Activated CD8-positive, alpha-beta memory T cell treated with anti-CD3 and anti-CD28 coated beads for 36 hours (primary cell): Measurements from ENCODE around the gene KCNG4. TPM values are rescaled to one million over a fixed set of nuclear protein-coding genes. Genes with fewer than 3 reads are reported as not detected.

ENCODE experiments used
- CTCF ChIA-PET: fragments of 350-600 bp; sonication (Branson Sonifier 250); formaldehyde crosslinking; loops from one replicate; lab custom pipeline; 2021; ENCODE audit warnings: antibody characterized with exemption; lab: Charles Lee
- POLR2A ChIA-PET: fragments of 350-600 bp; sonication (Branson Sonifier 250); formaldehyde crosslinking; loops from one replicate; lab custom pipeline; 2021; ENCODE audit warnings: antibody characterized with exemption; lab: Charles Lee
- total RNA-seq, 2 experiments: library from RNA; stranded (reverse); gene quantifications; one replicate each; pipeline ENCODE4 v1.2.3, GENCODE V29; 2021

The KCNG4 gene
- not detected for total RNA-seq

DNA sequence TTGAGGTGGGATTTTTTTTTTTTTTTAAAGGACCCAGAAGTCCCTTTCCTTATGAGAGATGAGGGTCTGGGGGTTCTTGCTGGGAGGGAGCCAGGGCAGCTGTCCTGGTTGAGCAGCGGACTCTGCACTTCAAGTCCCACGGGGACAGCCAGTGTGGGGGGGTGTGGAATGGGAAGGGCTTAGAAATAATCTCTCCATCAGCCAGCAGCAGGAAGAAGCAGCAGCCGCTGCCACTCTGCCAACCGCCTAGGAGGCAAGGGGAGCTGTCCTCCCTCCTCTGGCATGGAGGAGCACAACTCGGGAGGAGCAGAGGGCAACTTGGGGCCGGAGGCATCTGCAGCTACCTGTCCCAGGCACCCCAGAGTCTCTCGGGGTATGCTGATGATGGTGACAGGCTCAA is at the start of gene KCNG4:
Gene KCNG4, minus strand, starts transcription at position 104 of the 400 bp plus-strand sequence. CDS start 2,527 bp downstream, outside the sequence.
- CTCF ChIA-PET = no interaction called here
- POLR2A ChIA-PET = no interaction called here

DNA sequence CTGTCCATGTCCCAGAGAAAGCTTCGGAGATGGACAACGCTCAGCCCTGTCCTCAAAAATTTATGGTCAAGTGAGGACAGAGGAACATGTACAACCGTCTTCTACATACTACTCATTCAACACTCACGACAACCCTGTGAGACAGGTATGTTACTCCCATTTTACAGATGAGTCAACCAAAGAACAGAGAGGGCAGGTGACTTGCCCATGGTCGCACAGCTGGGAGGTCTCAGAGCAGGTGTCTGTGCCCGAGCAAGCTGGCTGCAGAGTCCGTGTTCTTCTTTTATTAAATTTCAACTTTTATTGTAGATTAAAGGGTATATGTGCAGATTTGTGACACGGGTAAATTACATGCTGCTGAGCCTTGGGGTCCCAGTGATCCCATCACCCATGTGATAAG is 49.1 kb upstream of the KCNG4 start:
- CTCF ChIA-PET = no interaction called here
- POLR2A ChIA-PET = no interaction called here

DNA sequence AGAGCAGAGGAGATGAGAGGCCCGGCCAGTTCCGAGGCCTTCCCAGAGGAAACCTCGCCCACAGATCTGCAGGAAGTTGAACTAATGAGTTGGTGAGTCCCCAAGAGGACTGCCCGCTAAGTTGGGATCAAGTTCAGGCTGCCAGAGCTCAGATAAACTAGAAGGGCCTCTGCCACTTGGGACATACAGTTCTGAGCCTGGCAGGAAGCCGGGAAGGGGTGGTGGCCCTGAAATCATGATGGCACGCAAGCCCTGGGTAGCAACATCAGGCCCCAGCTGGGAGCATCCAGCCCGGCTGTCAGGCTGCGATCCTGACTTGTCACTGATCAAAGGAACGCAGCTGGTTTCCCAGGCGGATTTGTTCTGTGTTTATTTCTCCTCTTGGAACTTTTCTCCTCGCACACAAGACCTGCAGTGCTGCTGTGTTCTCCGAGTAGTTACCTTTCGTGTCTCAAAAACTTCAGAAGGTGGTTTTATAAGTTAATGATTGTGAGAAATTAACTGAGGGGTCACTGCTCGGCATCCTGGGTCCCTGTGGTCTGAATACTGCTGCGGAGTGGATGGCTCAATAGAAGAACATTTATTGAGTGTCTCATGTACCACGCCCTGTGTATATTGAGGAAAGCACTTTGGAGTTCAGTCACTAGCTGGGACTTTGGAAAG is 46.9 kb upstream of the KCNG4 start:
- ChIA-PET POLR2A (no interaction called here), CTCF (no interaction called here)

DNA sequence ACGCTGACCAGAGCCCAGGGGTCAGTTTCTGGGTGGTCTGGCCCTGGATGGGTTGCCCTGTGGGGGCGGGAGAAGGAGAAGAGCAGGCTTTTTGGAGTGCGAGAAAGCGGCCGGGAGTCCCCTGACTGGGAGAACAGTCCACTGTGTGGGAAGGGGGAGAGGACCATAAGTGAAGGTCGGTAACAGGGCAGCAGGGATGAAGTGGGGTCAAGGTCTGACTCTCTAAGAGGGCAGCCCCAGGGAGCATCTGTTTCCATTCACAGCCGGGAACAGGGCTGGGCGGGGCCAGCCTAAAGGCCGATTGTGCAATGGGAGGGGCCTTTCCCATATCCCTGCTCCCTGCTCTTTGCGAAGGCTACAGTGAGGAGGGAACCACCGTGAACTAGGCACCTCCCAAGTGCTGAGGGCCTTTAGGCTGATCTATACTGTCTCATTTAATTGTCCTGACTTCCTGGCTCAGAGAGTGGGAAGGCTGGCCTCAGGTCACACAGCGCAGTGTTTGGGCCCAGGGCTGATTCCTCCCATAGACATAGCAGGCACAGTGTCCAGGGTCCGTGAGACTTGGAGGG is 44.4 kb upstream of the KCNG4 start:
- POLR2A ChIA-PET = no interaction called here
- CTCF ChIA-PET = no interaction called here

DNA sequence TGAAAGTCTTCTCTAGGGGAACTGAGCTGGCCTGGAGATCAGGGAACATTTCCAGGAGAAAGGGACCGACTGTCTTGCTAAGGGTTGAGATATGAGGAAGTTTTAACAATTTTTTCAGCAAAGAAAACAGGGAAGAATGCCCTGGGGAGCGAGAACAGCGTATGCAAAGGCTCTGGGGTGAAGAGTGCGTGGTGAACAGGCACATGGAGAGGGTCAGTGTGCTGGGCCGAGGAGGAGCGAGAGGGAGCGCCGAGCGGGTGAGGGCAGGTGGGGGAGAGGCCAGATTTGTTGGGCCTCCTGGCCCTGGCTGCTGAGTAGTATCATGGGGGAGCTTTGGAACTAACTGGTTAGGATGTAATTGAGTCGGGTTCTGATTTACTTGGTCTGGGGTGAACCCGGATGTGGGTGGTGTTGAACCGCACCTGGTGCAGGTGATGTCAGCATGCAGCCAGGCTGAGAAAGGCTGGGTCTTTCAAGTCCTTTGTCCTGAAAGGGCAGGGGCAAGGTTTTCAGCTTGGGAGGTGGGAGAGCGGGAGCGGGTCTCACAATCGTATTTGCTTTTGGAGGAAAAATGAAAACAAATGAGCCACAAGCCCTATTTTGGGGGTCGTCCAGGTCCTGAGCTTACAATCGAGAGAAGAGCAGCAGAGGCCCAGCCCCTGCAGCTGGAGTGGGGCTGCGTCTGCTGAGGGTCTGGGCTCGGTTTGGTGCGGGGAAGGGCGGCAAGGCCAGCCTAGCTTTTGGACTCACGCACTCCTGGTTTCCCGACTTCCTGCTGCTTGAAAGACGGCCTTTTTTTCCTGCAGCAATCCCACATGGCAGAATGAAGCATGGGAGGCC is 43.7 kb upstream of the KCNG4 start:
- CTCF ChIA-PET = no interaction called here
- POLR2A ChIA-PET = interaction anchor here (0.5 kb wide), 1 partner anchor 17 kb away, joined by 3 read pairs; no protein-coding TSS in a partner anchor

DNA sequence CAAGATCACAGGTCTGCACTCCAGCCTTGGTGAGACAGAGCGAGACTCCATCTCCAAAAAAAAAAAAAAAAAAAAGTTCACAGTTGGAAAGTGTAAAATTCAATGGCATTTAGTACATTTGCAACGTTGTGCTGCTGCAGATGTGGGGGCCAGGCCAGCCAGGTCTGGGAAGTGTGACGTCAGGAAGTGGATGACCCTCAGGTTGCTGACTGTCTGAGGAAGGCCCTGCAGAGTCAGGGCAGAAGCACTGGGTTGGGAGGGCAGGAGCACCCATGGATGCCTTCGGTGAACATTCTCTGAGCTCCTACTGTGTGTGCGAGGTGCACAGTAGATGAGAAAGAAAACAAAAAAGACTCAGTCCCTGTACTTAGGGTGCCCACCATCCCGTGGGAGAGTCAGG is 42.7 kb upstream of the KCNG4 start:
- ChIA-PET POLR2A (no interaction called here), CTCF (interaction anchor here (1.2 kb wide), 1 partner anchor 14 kb away, joined by 3 read pairs; no protein-coding TSS in a partner anchor)

GRCh38 chr16:84281074-84281473 is 41.3 kb upstream of the KCNG4 start:
- ChIA-PET POLR2A (no interaction called here), CTCF (no interaction called here)

DNA sequence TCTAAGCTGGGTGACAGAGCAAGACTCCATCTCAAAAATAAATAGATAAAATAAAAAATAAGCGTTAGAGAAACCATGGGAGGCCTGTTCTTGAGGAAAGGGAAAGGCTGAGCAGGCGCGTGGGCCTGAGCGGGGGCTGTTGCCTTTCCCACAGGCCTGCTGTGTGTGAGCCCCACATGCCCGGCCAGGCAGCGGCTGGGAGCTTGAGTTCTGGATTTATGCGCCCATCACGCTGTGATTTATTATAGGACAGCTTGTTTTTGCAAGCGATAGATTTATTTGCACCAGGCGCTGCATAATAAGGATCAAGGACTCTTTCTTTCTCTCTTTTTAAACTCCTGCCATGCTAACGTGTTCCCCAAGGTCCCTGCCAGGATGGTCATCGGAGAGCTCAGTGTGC is 40.1 kb upstream of the KCNG4 start:
- POLR2A ChIA-PET = no interaction called here
- CTCF ChIA-PET = no interaction called here

GRCh38 chr16:84278968-84279367 is 39.2 kb upstream of the KCNG4 start:
- CTCF ChIA-PET = no interaction called here
- POLR2A ChIA-PET = no interaction called here

GRCh38 chr16:84278333-84278732 is 38.5 kb upstream of the KCNG4 start:
- POLR2A ChIA-PET = no interaction called here
- CTCF ChIA-PET = interaction anchor here (1.4 kb wide), 1 partner anchor 15 kb away, joined by 3 read pairs; no protein-coding TSS in a partner anchor

- ChIA-PET CTCF (interaction anchor here (0.7 to 1.8 kb wide), 8 partner anchors 10 to 236 kb away, joined by 3 to 5 read pairs (median 4); no protein-coding TSS in a partner anchor), POLR2A (no interaction called here)
Observed at GRCh38 chr16:84277244-84277823, 37.5 kb upstream of the KCNG4 start.

GRCh38 chr16:84275585-84276151 is 35.9 kb upstream of the KCNG4 start:
- CTCF ChIA-PET = interaction anchor here (0.6 to 1.3 kb wide), 2 partner anchors 207 to 490 kb away, joined by 3 to 5 read pairs; no protein-coding TSS in a partner anchor
- POLR2A ChIA-PET = no interaction called here

DNA sequence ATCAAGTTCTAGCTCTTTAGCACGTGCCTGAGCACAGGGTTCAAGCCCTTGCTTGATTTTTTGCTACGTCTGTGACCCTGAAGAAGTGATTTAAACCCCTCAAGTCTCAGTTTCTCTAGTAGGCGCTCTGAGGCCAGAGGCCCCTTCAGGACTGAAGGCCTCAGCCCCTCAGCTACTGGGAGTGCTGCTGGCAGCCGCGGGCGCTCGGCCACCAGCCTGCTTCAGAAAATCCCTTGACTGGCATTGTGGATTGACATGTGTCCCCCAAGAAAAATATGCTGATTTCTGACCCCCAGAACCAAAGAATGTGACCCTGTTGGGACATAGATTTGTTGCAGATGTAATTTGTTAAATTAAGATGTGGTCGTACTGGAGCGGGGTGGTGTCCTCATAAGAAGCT is 34.7 kb upstream of the KCNG4 start:
- CTCF ChIA-PET = no interaction called here
- POLR2A ChIA-PET = no interaction called here

- CTCF ChIA-PET = no interaction called here
- POLR2A ChIA-PET = no interaction called here
Observed at GRCh38 chr16:84272740-84273320, 33.0 kb upstream of the KCNG4 start.

DNA sequence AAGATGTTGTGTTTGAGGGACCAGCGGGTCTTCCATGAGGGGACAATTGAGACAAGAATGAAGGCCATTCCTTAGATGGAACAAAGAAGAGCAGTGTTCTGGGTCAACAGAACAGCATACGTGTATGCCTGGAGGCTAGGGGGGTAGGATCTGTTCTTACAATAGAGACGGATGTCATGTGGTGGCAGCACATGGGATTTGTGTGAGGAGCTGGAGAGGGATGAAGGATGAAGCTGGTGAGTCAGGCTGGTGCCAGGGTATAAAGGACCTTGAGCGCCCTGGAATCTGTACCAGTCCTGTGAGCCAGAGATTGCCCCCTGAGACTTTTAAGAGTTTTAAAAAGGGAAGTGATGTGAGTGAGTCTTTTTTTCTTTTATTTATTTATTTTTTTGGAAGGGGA is 32.1 kb upstream of the KCNG4 start:
- CTCF ChIA-PET = no interaction called here
- POLR2A ChIA-PET = no interaction called here

DNA sequence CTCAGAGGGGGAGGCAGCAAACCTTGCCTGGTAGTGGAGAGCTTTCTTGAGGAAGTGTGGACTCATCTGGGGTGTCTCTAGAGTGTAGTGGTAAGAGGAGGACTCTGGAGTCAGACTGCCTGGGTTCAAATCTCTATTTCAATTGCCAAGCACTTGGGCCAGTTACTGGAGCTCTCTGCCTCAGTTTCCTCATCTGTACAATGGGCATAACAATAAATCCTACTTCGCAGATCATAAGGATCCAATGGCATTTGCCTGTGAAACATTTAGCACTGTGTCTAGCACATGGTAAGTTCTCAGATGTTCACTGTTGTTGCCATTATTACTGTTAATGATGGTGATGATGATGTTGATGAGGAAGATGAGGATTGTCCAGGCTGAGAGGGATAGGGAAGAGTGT is 31.2 kb upstream of the KCNG4 start:
- POLR2A ChIA-PET = no interaction called here
- CTCF ChIA-PET = no interaction called here

DNA sequence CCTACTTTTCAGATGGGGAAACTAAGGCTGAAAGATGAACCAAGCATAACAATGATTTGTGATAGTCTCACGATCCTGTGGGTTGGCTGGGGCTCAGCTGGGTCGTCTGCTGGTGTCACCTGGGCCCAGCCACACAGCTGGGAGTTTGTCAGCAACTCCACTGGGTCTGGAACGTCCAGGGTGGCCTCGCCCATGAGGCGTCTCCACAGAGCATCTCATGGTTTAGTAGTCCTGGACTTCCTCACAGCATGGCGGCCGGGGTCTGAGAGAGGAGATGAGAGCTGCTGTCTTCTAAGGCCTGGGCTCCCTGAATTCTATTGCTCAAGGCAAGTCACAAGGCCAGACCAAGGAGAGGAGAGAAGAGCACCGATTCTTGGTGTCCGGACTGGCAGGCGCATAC is 30.7 kb upstream of the KCNG4 start:
- CTCF ChIA-PET = no interaction called here
- POLR2A ChIA-PET = no interaction called here

DNA sequence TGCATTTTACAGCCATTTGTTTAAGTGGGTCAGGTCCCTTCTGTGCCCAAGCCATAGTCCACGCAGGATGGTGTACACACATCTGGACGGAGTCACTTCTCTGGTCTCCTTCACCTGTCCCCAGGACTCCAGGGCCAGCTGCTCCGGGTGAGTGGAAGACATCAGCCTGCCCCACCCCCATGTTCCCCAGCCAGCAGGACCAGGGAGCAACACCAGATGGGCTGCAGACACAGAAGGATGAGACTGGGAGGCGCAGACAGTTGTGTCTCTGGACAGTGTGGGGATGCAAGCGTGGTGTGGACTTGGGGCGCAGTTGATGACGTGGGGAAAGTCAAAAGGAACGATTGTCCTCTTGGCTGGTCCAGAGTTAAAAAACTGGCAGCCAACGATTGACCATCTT is 30.3 kb upstream of the KCNG4 start:
- CTCF ChIA-PET = no interaction called here
- POLR2A ChIA-PET = no interaction called here
